ENCODE results near the gene TMIGD3.

The TMIGD3 gene

DNA sequence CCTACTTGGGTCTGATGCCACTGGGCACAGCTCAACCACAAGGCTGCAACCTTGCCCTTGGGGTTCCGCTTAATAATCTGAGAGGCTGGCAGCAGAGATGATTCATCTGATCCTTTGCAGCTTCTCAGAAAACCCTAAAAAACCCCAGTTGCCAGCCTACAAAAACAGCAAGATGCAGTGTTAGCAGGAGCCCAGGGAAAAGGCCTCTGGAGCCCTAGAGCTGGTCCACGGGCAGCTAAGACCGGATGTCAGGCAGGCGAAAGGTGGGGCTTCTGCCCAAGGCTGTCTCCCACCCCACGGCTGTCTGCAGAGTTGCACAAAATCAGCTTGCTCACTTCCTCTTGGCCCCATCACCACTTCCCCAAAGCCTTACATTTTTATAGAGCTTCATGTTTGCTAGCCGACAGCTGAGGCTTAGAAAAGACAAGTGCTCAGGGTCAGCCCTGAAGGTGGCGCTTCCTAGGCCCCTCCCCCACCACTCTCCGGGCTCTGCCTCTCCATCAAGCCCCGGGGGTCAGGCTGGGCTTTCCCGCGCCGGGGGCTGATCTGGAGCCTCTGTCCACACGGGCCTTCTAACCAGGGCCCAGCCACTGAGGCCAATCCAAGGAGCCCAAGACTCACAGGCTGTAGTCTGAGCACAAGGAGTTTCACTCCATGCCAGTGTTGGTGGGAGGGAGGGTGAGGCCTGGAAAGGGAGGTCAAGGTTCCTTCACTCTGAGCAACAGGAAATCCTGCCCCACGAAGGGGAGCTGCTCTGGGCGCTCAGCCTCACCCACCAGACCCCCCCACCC is 4.2 kb upstream of the TMIGD3 start:
- DNase-seq (ENCODE audit: low spot score), result peak; percentile 99

GRCh38 chr1:111506561-111506960 is 3.1 kb upstream of the TMIGD3 start:
- DNase-seq (ENCODE audit: low spot score), result no peak

DNA sequence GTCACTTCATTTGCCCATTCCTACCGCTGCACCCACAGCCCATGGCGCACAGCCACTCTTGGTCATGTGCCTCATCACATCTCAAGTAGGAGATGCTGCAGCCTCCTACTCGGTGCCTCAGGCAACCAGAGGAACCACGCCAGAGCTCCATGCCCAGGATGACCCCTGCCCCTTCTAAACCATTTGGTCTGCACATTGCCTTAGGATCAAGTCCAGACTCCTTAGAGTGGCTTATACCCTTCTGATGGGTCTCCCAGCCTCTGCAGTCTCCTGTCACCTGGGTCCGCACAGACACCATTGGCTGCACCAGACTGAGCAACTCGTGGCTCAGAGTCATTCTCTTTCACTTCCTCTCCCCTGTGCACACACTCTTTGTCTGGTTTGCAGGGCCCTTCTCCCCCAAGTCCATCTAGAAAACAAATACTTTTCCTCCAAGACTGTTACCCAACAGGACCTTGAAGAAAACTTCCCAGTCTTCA is 2.2 kb upstream of the TMIGD3 start:
- DNase-seq (ENCODE audit: low spot score), result no peak

GRCh38 chr1:111504097-111504496 is 664 bp upstream of the TMIGD3 start:
- DNase-seq (ENCODE audit: low spot score), result no peak

DNA sequence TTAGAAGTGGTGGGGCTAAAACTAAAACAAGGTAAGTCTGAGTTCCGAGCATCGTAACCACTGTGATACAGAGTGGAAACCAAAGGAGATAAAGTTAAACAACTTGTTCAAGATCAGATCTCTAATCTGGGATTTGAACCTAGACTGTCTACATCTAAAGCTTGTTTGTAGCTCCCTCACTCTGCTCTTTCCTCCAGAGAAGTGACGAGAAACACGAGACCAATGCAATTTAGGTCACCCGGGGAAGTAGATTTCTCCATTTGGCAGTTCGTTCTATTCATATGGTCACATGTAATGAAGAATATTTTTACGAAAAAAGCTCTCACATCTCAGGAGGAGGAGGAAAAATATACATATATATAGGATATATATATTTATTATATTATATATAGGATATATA is 1.8 kb downstream of the TMIGD3 start:
- DNase-seq (ENCODE audit: low spot score), result no peak

GRCh38 chr1:111499026-111499785 is 4.2 kb downstream of the TMIGD3 start:
- DNase-seq (ENCODE audit: low spot score), result peak; percentile 71

- no peak for DNase-seq (ENCODE audit: low spot score)
Observed at GRCh38 chr1:111497592-111497991, 5.8 kb downstream of the TMIGD3 start.

GRCh38 chr1:111496398-111496797 is 7.0 kb downstream of the TMIGD3 start:
- DNase-seq (ENCODE audit: low spot score), result no peak

DNA sequence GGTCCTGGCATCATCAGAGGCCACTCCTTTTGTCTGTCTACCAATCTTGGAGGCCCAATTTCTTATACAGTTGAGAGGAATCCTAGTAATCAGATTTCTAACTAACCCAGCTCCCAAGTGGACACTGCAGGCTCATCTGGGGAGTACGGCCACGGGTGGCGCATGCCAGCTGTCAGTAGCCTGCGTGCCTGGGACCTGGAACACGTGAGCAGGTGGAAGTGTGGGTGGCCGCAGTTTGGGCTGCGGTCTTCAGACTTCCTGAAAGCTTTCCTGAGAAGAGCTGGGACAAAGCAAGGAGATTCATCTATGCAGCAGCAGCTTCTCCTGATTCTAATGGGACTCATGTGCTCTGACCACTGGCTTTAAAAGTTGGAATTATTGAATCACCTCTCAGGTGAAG is 12.4 kb downstream of the TMIGD3 start:
- DNase-seq (ENCODE audit: low spot score), result no peak

- DNase-seq (ENCODE audit: low spot score), result no peak
Observed at GRCh38 chr1:111490220-111490619, 13.2 kb downstream of the TMIGD3 start.

GRCh38 chr1:111489604-111490003 is 13.8 kb downstream of the TMIGD3 start:
- no peak for DNase-seq (ENCODE audit: low spot score)

- no peak for DNase-seq (ENCODE audit: low spot score)
Observed at GRCh38 chr1:111488669-111489068, 14.8 kb downstream of the TMIGD3 start.

DNA sequence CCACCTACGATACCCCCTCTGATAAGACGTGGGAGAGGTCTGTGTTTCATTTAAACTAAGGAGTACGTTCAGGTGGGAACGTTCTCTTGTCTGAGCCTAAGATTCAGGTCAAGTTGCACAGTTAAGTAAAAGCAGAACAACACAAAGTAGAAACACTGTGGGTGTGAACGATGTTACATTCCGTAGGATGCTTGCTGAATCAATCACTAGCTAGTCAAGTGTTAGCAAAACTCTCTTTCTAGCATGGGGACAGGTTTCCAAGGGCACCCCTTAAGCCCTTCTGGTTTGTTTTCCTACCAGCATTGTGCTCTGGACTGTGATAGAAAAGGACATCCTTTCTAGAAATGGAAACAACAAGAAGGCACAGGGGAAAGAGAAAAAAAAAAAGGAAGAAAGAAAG is 16.3 kb downstream of the TMIGD3 start:
- no peak for DNase-seq (ENCODE audit: low spot score)

DNA sequence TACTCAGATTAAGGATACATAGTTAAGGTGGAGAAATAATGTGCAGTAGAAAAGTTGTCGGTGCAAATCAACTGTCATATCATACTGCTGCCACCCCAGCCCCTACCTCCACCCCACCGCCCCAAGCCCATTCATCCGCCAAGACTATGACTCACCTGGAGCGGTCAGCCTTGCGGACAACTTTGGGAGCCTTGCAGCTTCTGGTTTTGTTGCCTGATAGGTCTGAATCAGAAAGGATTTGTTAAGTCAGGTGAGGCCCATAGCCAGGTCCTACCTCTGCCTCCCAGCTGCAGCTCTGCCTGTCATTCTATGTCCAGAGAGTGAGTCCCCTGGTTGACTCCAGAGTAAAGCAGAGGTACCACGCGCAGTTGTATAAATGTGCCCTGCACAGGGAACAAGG is 17.0 kb downstream of the TMIGD3 start:
- DNase-seq (ENCODE audit: low spot score), result no peak

GRCh38 chr1:111484391-111485026 is 18.9 kb downstream of the TMIGD3 start:
- DNase-seq (ENCODE audit: low spot score), result no peak

- DNase-seq (ENCODE audit: low spot score), result no peak
Observed at GRCh38 chr1:111483876-111484275, 19.6 kb downstream of the TMIGD3 start.

DNA sequence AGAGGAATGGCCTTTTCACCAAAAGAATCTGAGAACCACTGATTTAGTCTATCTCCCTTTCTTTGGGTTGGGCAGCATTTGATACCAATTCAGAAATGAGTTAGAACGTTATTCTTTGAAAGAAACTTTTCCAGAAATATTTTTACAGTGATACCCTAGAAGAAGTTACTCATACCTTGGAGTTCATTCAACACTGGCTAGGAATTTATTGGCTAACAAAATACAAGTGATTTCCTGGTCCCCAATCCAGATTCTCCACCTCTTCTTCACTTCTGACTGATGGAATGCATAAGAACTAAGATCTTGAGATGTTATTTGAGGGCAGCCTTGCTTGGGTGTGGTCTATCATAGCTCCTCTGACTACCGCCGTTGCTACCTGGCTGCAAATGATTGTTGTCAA is 20.3 kb downstream of the TMIGD3 start:
- no peak for DNase-seq (ENCODE audit: low spot score)

- peak; percentile 77 for DNase-seq (ENCODE audit: low spot score)
Observed at GRCh38 chr1:111481387-111482221, 21.8 kb downstream of the TMIGD3 start.

DNA sequence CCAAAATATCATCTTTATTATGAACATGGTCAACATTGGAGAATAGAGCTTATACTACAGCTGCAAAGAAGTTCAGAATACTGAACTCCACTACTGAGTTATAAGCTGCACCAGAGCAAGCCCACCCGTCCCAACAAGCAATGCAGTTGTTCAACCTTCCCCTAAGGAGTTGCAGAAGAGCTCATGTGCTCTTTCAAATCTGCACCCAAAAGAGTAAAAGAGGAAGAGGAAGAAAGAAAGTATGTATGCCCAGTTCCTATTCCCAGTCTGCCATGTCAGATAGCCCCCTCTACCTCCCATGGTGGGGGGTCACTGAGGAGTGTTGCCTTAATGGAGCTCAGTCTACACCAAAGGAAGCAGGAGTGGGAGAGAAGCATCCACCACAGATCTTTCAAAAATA is 22.8 kb downstream of the TMIGD3 start:
- no peak for DNase-seq (ENCODE audit: low spot score)

DNA sequence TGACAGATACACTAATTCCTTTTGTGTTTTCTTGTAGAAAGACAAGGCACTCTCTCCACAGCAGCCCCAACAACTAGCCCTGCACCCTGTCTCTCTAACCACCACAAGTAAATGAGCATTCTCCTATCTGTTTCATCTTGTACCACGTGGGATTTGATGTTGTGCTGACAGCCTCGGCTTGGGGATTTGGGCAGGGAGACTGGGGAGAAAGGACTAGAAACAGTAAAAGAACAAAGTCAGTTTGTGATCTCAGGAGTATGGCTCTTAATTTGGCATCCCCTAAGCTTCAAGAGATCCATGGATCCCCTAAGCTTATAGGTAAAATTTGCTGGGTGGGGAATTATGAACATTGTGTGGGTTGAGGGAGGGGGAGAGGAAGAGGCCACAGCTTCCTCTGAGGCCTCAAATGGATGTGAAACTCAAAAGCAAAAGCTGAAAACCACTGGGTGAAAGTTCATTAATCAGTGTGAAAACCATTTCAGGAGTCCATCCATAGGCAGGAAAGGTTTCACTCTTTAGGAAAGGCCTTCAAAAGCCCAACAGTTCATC is 26.6 kb downstream of the TMIGD3 start:
- no peak for DNase-seq (ENCODE audit: low spot score)

GRCh38 chr1:111476214-111476613 is 27.2 kb downstream of the TMIGD3 start:
- no peak for DNase-seq (ENCODE audit: low spot score)

GRCh38 chr1:111475701-111476100 is 27.7 kb downstream of the TMIGD3 start:
- no peak for DNase-seq (ENCODE audit: low spot score)

All from kidney capillary endothelial cell (primary cell).